ENCODE measurements around the gene UTS2R.

The UTS2R gene

DNA sequence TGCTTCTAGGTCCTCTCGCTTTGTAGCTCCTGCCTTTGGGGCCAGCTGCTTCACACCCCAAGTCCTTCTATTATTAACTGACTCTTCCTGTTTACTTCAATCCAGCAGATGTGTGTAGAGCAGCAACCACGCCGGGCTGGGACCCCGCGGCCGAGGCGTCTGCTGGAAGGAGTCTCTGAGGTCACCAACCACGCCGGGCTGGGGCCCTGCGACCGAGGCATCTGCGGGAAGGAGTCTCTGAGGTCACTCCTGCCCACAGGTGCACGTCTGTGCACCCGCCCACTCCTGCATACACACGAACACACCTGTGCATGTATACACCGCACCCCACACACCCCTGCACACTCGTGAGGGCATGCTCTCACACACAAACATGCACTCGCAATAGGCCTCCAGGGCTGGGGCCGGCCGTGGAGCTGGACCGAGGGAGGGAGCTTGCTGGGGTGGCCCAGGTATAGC is 20.3 kb upstream of the UTS2R start:
- no peak for DNase-seq (ENCODE audit: low read depth)

DNA sequence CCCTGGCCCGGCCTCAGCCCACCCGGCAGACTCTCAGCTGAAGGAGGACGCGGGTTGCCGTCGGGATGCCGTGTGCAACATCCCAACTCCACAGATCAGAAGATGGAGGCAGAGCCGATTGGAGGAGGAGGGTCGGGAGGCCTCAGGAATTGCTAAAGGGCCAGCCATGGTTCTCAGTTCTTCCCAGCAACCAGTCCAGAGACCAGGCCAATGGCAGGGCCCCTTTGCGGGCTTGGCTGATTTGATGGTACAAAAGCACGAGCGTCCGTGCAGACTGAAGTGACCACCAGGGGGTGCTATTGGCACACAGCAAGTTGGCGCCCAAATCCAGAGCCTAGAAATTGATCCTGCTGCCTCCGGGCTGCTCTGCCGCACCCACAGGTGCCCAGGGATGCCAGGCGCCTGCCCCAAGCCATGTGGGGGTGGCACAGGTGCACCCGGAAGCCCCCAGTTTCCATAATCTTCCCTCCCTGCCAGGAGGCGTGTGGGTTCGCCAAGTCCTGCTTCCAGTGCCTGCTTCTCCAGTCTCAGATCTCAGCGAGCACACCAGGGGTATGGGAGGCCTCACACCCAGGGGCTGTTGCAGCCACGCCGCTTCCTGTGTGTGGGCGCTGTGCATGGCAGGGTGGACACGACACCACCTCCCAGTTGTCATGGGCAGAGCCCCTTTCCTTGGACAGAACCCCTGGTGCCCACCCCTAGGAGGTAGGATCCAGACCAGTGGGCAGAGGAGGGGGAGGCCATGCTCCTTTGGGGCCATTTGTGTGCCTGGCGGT is 19.7 kb upstream of the UTS2R start:
- no peak overlapping the region for H3K4me3 ChIP-seq (ENCODE audit: low read length)
- DNase-seq (ENCODE audit: low read depth): peak; percentile 79
- TF ChIP-seq, protein P1, sequence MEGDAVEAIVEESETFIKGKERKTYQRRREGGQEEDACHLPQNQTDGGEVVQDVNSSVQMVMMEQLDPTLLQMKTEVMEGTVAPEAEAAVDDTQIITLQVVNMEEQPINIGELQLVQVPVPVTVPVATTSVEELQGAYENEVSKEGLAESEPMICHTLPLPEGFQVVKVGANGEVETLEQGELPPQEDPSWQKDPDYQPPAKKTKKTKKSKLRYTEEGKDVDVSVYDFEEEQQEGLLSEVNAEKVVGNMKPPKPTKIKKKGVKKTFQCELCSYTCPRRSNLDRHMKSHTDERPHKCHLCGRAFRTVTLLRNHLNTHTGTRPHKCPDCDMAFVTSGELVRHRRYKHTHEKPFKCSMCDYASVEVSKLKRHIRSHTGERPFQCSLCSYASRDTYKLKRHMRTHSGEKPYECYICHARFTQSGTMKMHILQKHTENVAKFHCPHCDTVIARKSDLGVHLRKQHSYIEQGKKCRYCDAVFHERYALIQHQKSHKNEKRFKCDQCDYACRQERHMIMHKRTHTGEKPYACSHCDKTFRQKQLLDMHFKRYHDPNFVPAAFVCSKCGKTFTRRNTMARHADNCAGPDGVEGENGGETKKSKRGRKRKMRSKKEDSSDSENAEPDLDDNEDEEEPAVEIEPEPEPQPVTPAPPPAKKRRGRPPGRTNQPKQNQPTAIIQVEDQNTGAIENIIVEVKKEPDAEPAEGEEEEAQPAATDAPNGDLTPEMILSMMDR (conservative IDR thresholded peaks at IDR 0.05; ENCODE audit: low read length): peak; percentile 88

More for the DNA sequence above, 20.3 kb upstream of the UTS2R start:
- H3K4me3 ChIP-seq (ENCODE audit: low read length): no peak overlapping the region
- TF ChIP-seq, protein P1 (conservative IDR thresholded peaks at IDR 0.05; ENCODE audit: low read length): no peak

DNA sequence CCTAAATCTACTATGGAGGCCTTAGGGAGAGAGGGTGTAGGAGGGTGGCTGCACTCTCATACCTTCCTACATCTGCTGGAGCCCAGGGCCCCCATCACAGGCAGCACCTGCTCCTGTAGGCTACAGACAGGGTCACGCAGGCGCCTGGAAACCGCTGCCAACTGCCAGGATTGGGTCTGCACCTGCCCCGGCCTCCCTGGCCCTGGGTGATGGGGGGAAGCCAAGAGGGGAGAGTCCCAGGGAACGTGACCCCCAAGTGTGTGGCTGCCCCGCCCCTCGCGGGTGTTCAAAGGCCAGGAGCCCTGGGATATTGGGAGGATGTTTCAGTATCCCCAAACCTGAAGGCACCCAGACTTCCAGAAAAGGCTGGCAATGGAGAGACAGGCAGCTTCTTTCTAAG is 18.1 kb upstream of the UTS2R start:
- TF ChIP-seq, protein P1 (conservative IDR thresholded peaks at IDR 0.05; ENCODE audit: low read length): no peak
- H3K4me3 ChIP-seq (ENCODE audit: low read length): no peak overlapping the region
- DNase-seq (ENCODE audit: low read depth): no peak

DNA sequence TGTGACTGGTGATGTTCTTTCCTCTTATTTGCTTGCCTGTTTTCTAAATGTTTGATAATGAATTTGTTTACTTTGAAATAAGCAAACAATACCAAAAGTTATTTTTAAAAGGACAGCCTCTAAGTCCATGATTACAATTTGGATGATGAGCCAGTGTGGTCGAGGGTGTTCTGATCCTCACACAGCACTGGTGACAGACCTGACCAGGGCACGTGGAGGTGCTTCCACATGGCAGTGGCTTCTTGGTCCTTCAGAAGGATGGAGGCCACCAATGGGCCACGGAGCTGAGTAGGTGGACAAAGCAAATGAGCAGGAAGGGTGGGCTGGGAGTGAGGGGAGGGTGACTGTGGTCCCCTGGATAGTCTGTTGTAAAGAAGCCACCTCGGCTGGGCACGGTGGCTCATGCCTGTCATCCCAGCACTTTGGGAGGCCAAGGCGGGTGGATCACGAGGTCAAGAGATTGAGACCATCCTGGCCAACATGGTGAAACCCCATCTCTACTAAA is 16.7 kb upstream of the UTS2R start:
- TF ChIP-seq, protein P1 (conservative IDR thresholded peaks at IDR 0.05; ENCODE audit: low read length): no peak
- DNase-seq (ENCODE audit: low read depth): no peak
- no peak overlapping the region for H3K4me3 ChIP-seq (ENCODE audit: low read length)

DNA sequence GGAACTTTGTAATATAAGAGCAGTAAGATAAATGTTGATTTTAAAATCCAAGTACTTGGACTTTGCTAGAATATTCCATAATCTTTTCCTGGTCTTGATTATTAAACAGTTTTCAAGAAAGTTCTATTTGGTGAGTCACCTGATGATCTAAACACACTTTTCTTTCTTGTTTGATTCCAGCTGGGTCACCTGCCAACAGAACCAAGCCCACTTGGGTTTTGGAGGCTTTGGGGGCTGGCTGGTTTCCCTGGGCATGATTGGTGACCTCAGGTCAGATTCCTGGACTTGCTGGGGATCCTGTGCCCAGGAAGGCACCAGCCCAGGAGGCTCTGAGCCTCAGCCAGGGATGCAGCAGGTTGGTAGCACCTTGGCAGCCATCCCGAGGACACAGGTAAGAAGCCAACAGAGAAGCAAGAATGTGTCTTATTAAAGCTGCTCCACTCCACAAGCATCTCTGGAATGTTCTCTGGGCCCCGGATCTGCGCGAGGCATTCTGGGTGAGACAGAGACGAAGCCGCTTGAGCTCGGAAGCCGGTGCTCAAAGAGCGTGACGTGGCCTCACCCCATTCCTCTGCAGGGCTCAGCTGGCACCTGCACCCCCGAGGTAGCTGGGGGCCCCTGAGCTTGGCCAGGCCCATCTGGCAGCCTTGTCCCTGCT is 15.7 kb upstream of the UTS2R start:
- TF ChIP-seq, protein P1 (conservative IDR thresholded peaks at IDR 0.05; ENCODE audit: low read length): no peak
- no peak for DNase-seq (ENCODE audit: low read depth)
- no peak overlapping the region for H3K4me3 ChIP-seq (ENCODE audit: low read length)

DNA sequence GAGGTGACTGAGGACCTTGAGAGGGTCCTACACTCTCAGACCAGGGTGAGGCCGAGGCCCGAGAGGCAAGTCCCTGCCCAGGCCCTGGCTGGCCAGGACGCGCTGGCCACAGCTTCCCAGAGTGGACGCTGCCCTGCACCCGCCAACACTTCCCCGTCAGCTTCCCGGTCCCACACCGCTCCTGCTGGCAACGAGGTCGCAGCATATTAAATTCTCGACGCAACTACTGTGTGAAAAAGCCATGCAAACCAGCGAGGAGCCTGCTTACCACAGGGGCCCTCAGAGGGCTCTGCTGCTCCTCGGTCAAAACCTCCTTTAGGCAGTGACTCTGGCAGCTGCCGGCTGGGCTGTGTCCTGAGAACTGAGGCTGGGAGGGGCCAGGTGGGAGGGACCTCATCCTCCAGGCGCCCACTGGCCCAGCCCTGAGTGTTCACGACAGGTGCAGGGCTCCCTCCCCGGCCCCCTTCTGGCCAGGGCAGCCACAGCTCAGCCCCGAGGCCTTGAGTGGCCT is 14.7 kb upstream of the UTS2R start:
- TF ChIP-seq, protein P1 (conservative IDR thresholded peaks at IDR 0.05; ENCODE audit: low read length): no peak
- no peak for DNase-seq (ENCODE audit: low read depth)
- H3K4me3 ChIP-seq (ENCODE audit: low read length): no peak overlapping the region
